Measurements from ENCODE around the gene SLC4A4.

- TF ChIP-seq RAD21 (IDR thresholded peaks at IDR 0.05; ENCODE audit: low read length) (no peak), POLR2AphosphoS5 (IDR thresholded peaks at IDR 0.05; ENCODE audit: low read depth, low read length) (no peak), CTCF (IDR thresholded peaks at IDR 0.05) (no peak), IRF3 (IDR thresholded peaks at IDR 0.05; ENCODE audit: low read depth, low read length) (no peak), USF2 (IDR thresholded peaks at IDR 0.05; ENCODE audit: borderline replicate concordance, low read depth, low read length) (no peak), EZH2phosphoT487 (IDR thresholded peaks at IDR 0.05; ENCODE audit: borderline replicate concordance, low read depth) (no peak), EP300 (IDR thresholded peaks at IDR 0.05; ENCODE audit: borderline replicate concordance in 1 of 2, low read depth in 1 of 2, low read length in 1 of 2) (no peak), CHD2 (IDR thresholded peaks at IDR 0.05; ENCODE audit: low read length, partially characterized antibody) (no peak), FOXM1 (IDR thresholded peaks at IDR 0.05; ENCODE audit: low read depth) (no peak), FOXJ3 (CRISPR knock-in tag; IDR thresholded peaks at IDR 0.05) (no peak), GABPA (IDR thresholded peaks at IDR 0.05; ENCODE audit: low read depth) (no peak), ZBTB33 (IDR thresholded peaks at IDR 0.05; ENCODE audit: borderline replicate concordance, low read depth) (no peak), MXI1 (IDR thresholded peaks at IDR 0.05; ENCODE audit: low read depth, low read length) (no peak), USF1 (IDR thresholded peaks at IDR 0.05; ENCODE audit: borderline replicate concordance, low read depth) (no peak)
Measured at GRCh38 chr4:71426381-71427042, 87.7 kb downstream of the SLC4A4 start.
